HepG2 (cell line): Measurements from ENCODE around the gene ACSL5.
"Not testable (repeated sequence)": the region's sequence is repeated elsewhere in the genome, so short reads cannot be mapped to it uniquely, and the experiment has no call there.

Experiments
- ARNT ChIP-seq: fragments of 450-650 bp; IDR thresholded peaks from 2 replicates; pipeline ENCODE4 v1.6.1; 2017
- ATF6 ChIP-seq: sonication (generic); formaldehyde crosslinking; conservative IDR thresholded peaks from 2 replicates; pipeline ENCODE4 v1.4.0; 2020; ENCODE audit warnings: missing genetic modification reagents
- CTCF ChIP-seq: sonication (generic); formaldehyde crosslinking; IDR thresholded peaks from 2 replicates; pipeline ENCODE4 v1.5.0; 2020; ENCODE audit warnings: mild to moderate bottlenecking, missing genetic modification reagents, moderate library complexity
- MAFK ChIP-seq, 2 experiments: IDR thresholded peaks in 1 of 2; conservative IDR thresholded peaks in 1 of 2; 2 replicates each; pipeline ENCODE4 v1.6.1; 2011; ENCODE audit warnings: improper control_type of control experiment in 2 of 2, low read length in 2 of 2
- POLR2AphosphoS2 ChIP-seq: IDR thresholded peaks from 2 replicates; pipeline ENCODE4 v1.6.1; 2011; ENCODE audit warnings: low read depth, low read length, improper control_type of control experiment
- REST ChIP-seq, 2 experiments: IDR thresholded peaks; 2 replicates each; pipeline ENCODE4 v1.6.1; 2011 to 2012; ENCODE audit warnings: low read length in 2 of 2, borderline replicate concordance in 1 of 2, low read depth in 1 of 2, mild to moderate bottlenecking in 1 of 2, moderate library complexity in 1 of 2
- STAT6 ChIP-seq: sonication (generic); formaldehyde crosslinking; IDR thresholded peaks from 2 replicates; pipeline ENCODE4 v1.4.0; 2020; ENCODE audit warnings: missing genetic modification reagents, mild to moderate bottlenecking, borderline replicate concordance
- TBX3 ChIP-seq: fragments of 450-650 bp; IDR thresholded peaks from 2 replicates; pipeline ENCODE4 v1.6.1; 2017; ENCODE audit warnings: antibody characterized with exemption, mild to moderate bottlenecking, inconsistent platforms, borderline replicate concordance
- TCF7L2 ChIP-seq: IDR thresholded peaks from 2 replicates; pipeline ENCODE4 v1.6.1; 2011; ENCODE audit warnings: mild to moderate bottlenecking, low read depth, low read length, moderate library complexity
- TOE1 ChIP-seq: sonication (generic); formaldehyde crosslinking; IDR thresholded peaks from 2 replicates; pipeline ENCODE4 v1.4.0; 2020; ENCODE audit warnings: mild to moderate bottlenecking, missing genetic modification reagents
- ZHX2 ChIP-seq, 2 experiments: sonication (generic) in 1 of 2; formaldehyde crosslinking in 1 of 2; IDR thresholded peaks; 2 replicates each; pipeline versions ENCODE4 v1.6.1 to v1.9.0; 2014 to 2022; ENCODE audit warnings: antibody characterized with exemption in 1 of 2, borderline replicate concordance in 1 of 2, inconsistent platforms in 1 of 2, low read depth in 1 of 2, missing genetic modification reagents in 1 of 2
- ZNF510 ChIP-seq: sonication (generic); formaldehyde crosslinking; IDR thresholded peaks from 2 replicates; pipeline ENCODE4 v1.4.0; 2020; ENCODE audit warnings: low read depth, mild to moderate bottlenecking, missing genetic modification reagents
- ZNF691 ChIP-seq: sonication (generic); formaldehyde crosslinking; IDR thresholded peaks from 2 replicates; pipeline ENCODE4 v1.4.0; 2020; ENCODE audit warnings: missing genetic modification reagents, low read depth, mild to moderate bottlenecking, borderline replicate concordance
- ZNF766 ChIP-seq: sonication (generic); formaldehyde crosslinking; IDR thresholded peaks from 2 replicates; pipeline ENCODE4 v1.5.0; 2020; ENCODE audit warnings: missing genetic modification reagents, borderline replicate concordance

- not testable (repeated sequence) for TF ChIP-seq POLR2AphosphoS2; STAT6 (CRISPR knock-in tag); REST (IDR thresholded peaks at IDR 0.05; ENCODE audit: borderline replicate concordance in 1 of 2, low read depth in 1 of 2, low read length in 2 of 2); TBX3; ZNF766; TCF7L2; CTCF (CRISPR knock-in tag); ZNF510; ZHX2 (IDR thresholded peaks at IDR 0.05; ENCODE audit: low read depth); ZHX2 (CRISPR knock-in tag; IDR thresholded peaks at IDR 0.05; ENCODE audit: borderline replicate concordance); MAFK (conservative IDR thresholded peaks at IDR 0.05 in 1 of 2, IDR thresholded peaks at IDR 0.05 in 1 of 2; ENCODE audit: low read length in 2 of 2); ARNT; TOE1 (CRISPR knock-in tag); ATF6 (CRISPR knock-in tag); ZNF691 (CRISPR knock-in tag)
These were observed 14.1 kb downstream of the ACSL5 start for GRCh38 chr10:112388056-112388455.
